Loucy (cell line): ENCODE measurements around the gene STK35.
"Not testable (repeated sequence)": the region's sequence is repeated elsewhere in the genome, so short reads cannot be mapped to it uniquely, and the experiment has no call there.

ENCODE experiments used
- H2AFZ ChIP-seq: fragments of 200-600 bp; sonication (generic); 2 replicates; pipeline ENCODE4 v1.6.0; 2016; ENCODE audit warnings: antibody characterized with exemption, mild to moderate bottlenecking, low read length, moderate library complexity
- H3F3A ChIP-seq: fragments of 200-600 bp; 2 replicates; pipeline ENCODE4 v1.6.0; 2016; ENCODE audit warnings: antibody characterized with exemption, low read depth, mild to moderate bottlenecking
- H3K27me3 ChIP-seq: fragments of 200-600 bp; sonication (generic); 2 replicates; pipeline ENCODE4 v1.6.1; 2014; ENCODE audit warnings: low read length, mild to moderate bottlenecking; ENCODE audit not compliant: insufficient read depth, poor library complexity, severe bottlenecking
- H3K36me3 ChIP-seq: fragments of 200-600 bp; sonication (generic); 2 replicates; pipeline ENCODE4 v1.6.1; 2016; ENCODE audit warnings: low read length; ENCODE audit not compliant: insufficient read depth
- H3K4me1 ChIP-seq: fragments of 200-600 bp; sonication (generic); 2 replicates; pipeline ENCODE4 v1.5.1; 2014; ENCODE audit warnings: low read length, mild to moderate bottlenecking; ENCODE audit not compliant: insufficient read depth, poor library complexity, severe bottlenecking
- H3K4me2 ChIP-seq: fragments of 200-600 bp; sonication (generic); 2 replicates; pipeline ENCODE4 v1.6.0; 2014; ENCODE audit warnings: antibody characterized with exemption, low read length, low read depth, mild to moderate bottlenecking; ENCODE audit not compliant: poor library complexity, severe bottlenecking
- H3K4me3 ChIP-seq: fragments of 200-600 bp; sonication (generic); 2 replicates; pipeline ENCODE4 v1.5.1; 2014; ENCODE audit warnings: low read length, mild to moderate bottlenecking, mixed read lengths; ENCODE audit not compliant: poor library complexity, severe bottlenecking
- H3K79me2 ChIP-seq: fragments of 200-600 bp; sonication (generic); 2 replicates; pipeline ENCODE4 v1.6.1; 2014; ENCODE audit warnings: low read length; ENCODE audit not compliant: insufficient read depth
- H3K9ac ChIP-seq: fragments of 200-600 bp; sonication (generic); 2 replicates; pipeline ENCODE4 v1.6.0; 2014; ENCODE audit warnings: mild to moderate bottlenecking, low read depth, low read length, moderate library complexity; ENCODE audit not compliant: poor library complexity, severe bottlenecking
- H3K9me2 ChIP-seq: fragments of 200-600 bp; sonication (generic); replicated peaks from 2 replicates; pipeline ENCODE4 v1.6.1; 2016; ENCODE audit warnings: low read depth, low read length, mixed read lengths
- H3K9me3 ChIP-seq: fragments of 200-600 bp; sonication (generic); 2 replicates; pipeline ENCODE4 v1.6.1; 2014; ENCODE audit warnings: mild to moderate bottlenecking, antibody characterized with exemption, low read length, low read depth; ENCODE audit not compliant: insufficient read depth
- H4K20me1 ChIP-seq: fragments of 200-600 bp; sonication (generic); 2 replicates; pipeline ENCODE4 v1.6.0; 2014; ENCODE audit warnings: antibody characterized with exemption, low read length, mild to moderate bottlenecking; ENCODE audit not compliant: insufficient read depth, poor library complexity, severe bottlenecking
- EZH2phosphoT487 ChIP-seq: fragments of 200-600 bp; IDR thresholded peaks from 2 replicates; pipeline ENCODE4 v1.6.1; 2018; ENCODE audit warnings: antibody characterized with exemption, mild to moderate bottlenecking, moderate library complexity, borderline replicate concordance
- TF ChIP-seq, protein P1 (sequence below): fragments of 200-600 bp; sonication (generic); conservative IDR thresholded peaks from 2 replicates; pipeline ENCODE4 v1.5.1; 2014; ENCODE audit warnings: mild to moderate bottlenecking, antibody characterized with exemption, low read length

STK35 gene

GRCh38 chr20:2179949-2180348 is 78.3 kb downstream of the STK35 start:
- Histone ChIP-seq H3K79me2 (no peaks in the 10 kb centered on the region), H4K20me1 (no peaks in the 10 kb centered on the region), H2AFZ (no peak overlapping the region), H3K9me2 (no peaks in the 10 kb centered on the region), H3K4me3 (no peak overlapping the region), H3K9me3 (no peaks in the 10 kb centered on the region), H3K4me1 (no peaks in the 10 kb centered on the region), H3K36me3 (no peaks in the 10 kb centered on the region), H3F3A (no peaks in the 10 kb centered on the region), H3K27me3 (no peaks in the 10 kb centered on the region), H3K9ac (no peak overlapping the region), H3K4me2 (no peak overlapping the region)
- TF ChIP-seq, protein P1, sequence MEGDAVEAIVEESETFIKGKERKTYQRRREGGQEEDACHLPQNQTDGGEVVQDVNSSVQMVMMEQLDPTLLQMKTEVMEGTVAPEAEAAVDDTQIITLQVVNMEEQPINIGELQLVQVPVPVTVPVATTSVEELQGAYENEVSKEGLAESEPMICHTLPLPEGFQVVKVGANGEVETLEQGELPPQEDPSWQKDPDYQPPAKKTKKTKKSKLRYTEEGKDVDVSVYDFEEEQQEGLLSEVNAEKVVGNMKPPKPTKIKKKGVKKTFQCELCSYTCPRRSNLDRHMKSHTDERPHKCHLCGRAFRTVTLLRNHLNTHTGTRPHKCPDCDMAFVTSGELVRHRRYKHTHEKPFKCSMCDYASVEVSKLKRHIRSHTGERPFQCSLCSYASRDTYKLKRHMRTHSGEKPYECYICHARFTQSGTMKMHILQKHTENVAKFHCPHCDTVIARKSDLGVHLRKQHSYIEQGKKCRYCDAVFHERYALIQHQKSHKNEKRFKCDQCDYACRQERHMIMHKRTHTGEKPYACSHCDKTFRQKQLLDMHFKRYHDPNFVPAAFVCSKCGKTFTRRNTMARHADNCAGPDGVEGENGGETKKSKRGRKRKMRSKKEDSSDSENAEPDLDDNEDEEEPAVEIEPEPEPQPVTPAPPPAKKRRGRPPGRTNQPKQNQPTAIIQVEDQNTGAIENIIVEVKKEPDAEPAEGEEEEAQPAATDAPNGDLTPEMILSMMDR: no peak
- no peak for TF ChIP-seq EZH2phosphoT487

DNA sequence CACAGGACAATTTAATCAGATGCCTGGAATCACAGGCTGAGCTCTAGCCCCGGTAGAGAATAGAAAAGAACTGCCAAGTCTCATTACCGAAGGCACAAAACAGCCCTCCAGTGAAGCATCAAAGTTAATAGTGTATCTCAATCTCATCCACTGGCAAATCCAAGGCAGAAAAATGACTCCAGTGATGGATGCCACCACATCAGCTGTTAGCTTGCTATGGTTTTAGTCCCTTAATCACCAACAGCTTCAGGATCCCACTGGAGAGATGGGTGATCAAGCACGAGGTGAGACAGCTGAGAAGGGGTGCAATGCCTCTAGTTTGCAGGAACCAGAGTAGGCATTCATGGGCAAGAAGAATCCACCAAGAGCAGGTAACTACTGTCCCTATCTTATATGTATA is 81.8 kb downstream of the STK35 start:
- peaks cover 5% of the 10 kb centered on the region for H3K27me3 ChIP-seq

GRCh38 chr20:2184933-2185332 is 83.3 kb downstream of the STK35 start:
- not testable (repeated sequence) for H3K9me3 ChIP-seq, H3K36me3 ChIP-seq, H4K20me1 ChIP-seq, H3K9ac ChIP-seq, H3K9me2 ChIP-seq, H3F3A ChIP-seq, H3K4me2 ChIP-seq, H3K4me3 ChIP-seq, H2AFZ ChIP-seq, H3K4me1 ChIP-seq, H3K79me2 ChIP-seq
- H3K27me3 ChIP-seq: peaks cover 13% of the 10 kb centered on the region

More for the DNA sequence above, 81.8 kb downstream of the STK35 start:
- H3K4me2 ChIP-seq: no peak overlapping the region
- no peaks in the 10 kb centered on the region for H3K4me1 ChIP-seq
- no peaks in the 10 kb centered on the region for H4K20me1 ChIP-seq
- H3K79me2 ChIP-seq: no peaks in the 10 kb centered on the region
- no peak overlapping the region for H3K4me3 ChIP-seq
- no peaks in the 10 kb centered on the region for H3K36me3 ChIP-seq
- H3K9ac ChIP-seq: no peak overlapping the region
- H2AFZ ChIP-seq: no peak overlapping the region
- no peaks in the 10 kb centered on the region for H3K9me2 ChIP-seq
- H3F3A ChIP-seq: no peaks in the 10 kb centered on the region
- TF ChIP-seq EZH2phosphoT487: no peak
- TF ChIP-seq, protein P1: no peak
- H3K9me3 ChIP-seq: peaks cover 6% of the 10 kb centered on the region

DNA sequence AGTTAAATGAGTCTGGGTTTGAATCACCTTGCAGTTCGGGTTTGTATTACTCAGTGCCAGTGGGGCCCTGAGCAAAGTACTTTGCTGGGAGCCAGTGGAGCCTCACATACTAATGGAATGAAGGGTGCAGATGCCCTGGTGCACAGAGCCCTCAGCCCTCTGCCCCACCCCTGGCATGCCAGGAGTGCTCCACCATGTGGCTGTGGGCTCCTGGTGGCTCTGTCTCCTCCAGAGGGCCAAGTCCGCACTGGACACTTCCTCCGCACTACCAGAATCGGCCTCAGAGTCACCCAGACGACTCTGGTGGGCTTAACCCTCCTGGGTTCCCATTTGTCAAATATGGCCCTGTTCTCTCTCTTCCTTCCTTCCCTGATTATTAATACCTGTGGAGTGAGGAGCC is 94.0 kb downstream of the STK35 start:
- no peaks in the 10 kb centered on the region for H4K20me1 ChIP-seq
- no peaks in the 10 kb centered on the region for H3K79me2 ChIP-seq
- no peak overlapping the region for H3K9ac ChIP-seq
- H3K4me2 ChIP-seq: no peak overlapping the region
- H3K9me2 ChIP-seq: no peaks in the 10 kb centered on the region
- H3K27me3 ChIP-seq: no peaks in the 10 kb centered on the region
- no peak overlapping the region for H2AFZ ChIP-seq
- no peak overlapping the region for H3K4me3 ChIP-seq
- H3K9me3 ChIP-seq: no peaks in the 10 kb centered on the region
- no peaks in the 10 kb centered on the region for H3K36me3 ChIP-seq
- H3F3A ChIP-seq: no peaks in the 10 kb centered on the region
- TF ChIP-seq, protein P1: no peak
- no peak for TF ChIP-seq EZH2phosphoT487
- H3K4me1 ChIP-seq: no peaks in the 10 kb centered on the region
